ENCODE results near the gene IRAK1BP1. TPM values are rescaled to one million over a fixed set of nuclear protein-coding genes. Genes with fewer than 3 reads are reported as not detected.

Gene IRAK1BP1
- polyA plus RNA-seq, 3 donors = 0.04 to 0.08 (median 0.04) TPM

- peaks cover 0 to 8% of the 10 kb centered on the region in 2 donors for H3K36me3 Mint-ChIP-seq
- H3K27ac Mint-ChIP-seq = peak overlapping the region in 2 of 7 donors; percentile 1 to 30
- peaks cover 12 to 16% of the 10 kb centered on the region in 2 donors for H3K27me3 ChIP-seq (ENCODE audit: control insufficient read depth in 2 of 2, insufficient read depth in 2 of 2, low read length in 2 of 2)
- no peaks in the 10 kb centered on the region for H3K36me3 ChIP-seq (replicated peaks in 1 of 2; ENCODE audit: control insufficient read depth in 1 of 2, insufficient read depth in 2 of 2, low read length in 2 of 2)
- H3K9me3 Mint-ChIP-seq = peaks cover 0 to 3% (median 0%) of the 10 kb centered on the region in 7 donors
- H3K27ac ChIP-seq (ENCODE audit: low read depth in 1 of 2, low read length in 2 of 2) = no peak overlapping the region
- H2AFZ ChIP-seq (ENCODE audit: insufficient read depth, low read depth, low read length, poor library complexity, severe bottlenecking) = peak overlapping the region; percentile 88
- DNase-seq = peak in 1 of 3 donors; percentile 3
- no peak for TF ChIP-seq CTCF (IDR thresholded peaks at IDR 0.05)
- peak overlapping the region; percentile 82 to 94 for H3K4me3 Mint-ChIP-seq
- peaks cover 26% of the 10 kb centered on the region for H3K4me1 Mint-ChIP-seq
- H3K27me3 Mint-ChIP-seq (ENCODE audit: low read depth in 3 of 3) = peaks cover 19 to 24% (median 23%) of the 10 kb centered on the region in 3 donors
- peak overlapping the region; percentile 65 for H3K9ac ChIP-seq (ENCODE audit: insufficient read depth, low read length, poor library complexity, severe bottlenecking)
- no peaks in the 10 kb centered on the region for H3K79me2 ChIP-seq (ENCODE audit: insufficient read depth, low read length)
- peak overlapping the region; percentile 27 to 82 (median 68) for H3K4me3 ChIP-seq (replicated peaks in 1 of 3; ENCODE audit: low read depth in 2 of 3, low read length in 3 of 3)
- H4K20me1 ChIP-seq (ENCODE audit: insufficient read depth, low read length) = no peaks in the 10 kb centered on the region
- H3K4me1 ChIP-seq (ENCODE audit: control insufficient read depth in 1 of 2, insufficient read depth in 2 of 2, low read length in 2 of 2) = peaks cover 27 to 28% of the 10 kb centered on the region in 2 donors
- H3K4me2 ChIP-seq (replicated peaks; ENCODE audit: extremely low read depth, low read length, poor library complexity, severe bottlenecking) = peak overlapping the region; percentile 99
- intact Hi-C loops (cut with micrococcal nuclease) = no loop called here
- 2% methylated on average over 47 of the region's 49 CpGs for whole genome bisulfite sequencing (ENCODE audit: insufficient coverage)
- no peaks in the 10 kb centered on the region for H3K9me3 ChIP-seq (replicated peaks in 1 of 2; ENCODE audit: control insufficient read depth in 1 of 2, insufficient read depth in 1 of 2, low read length in 2 of 2)
Observed at GRCh38 chr6:78910591-78911171, 43.3 kb downstream of the IRAK1BP1 start.

GRCh38 chr6:78911218-78911940 lies 44.0 kb downstream of the IRAK1BP1 start:
- Mint-ChIP-seq H3K36me3 (peaks cover 0 to 8% of the 10 kb centered on the region in 2 donors), H3K9me3 (peaks cover 0 to 3% (median 0%) of the 10 kb centered on the region in 7 donors), H3K27ac (peak overlapping the region in 1 of 7 donors; percentile 1), H3K4me3 (peak overlapping the region; percentile 82 to 94), H3K27me3 (ENCODE audit: low read depth in 3 of 3) (peaks cover 19 to 23% (median 22%) of the 10 kb centered on the region in 3 donors), H3K4me1 (peaks cover 26% of the 10 kb centered on the region)
- 84% methylated on average over 8 of the region's 9 CpGs for WGBS (ENCODE audit: insufficient coverage)
- Histone ChIP-seq H3K9ac (ENCODE audit: insufficient read depth, low read length, poor library complexity, severe bottlenecking) (peak overlapping the region; percentile 65), H3K27ac (ENCODE audit: low read depth in 1 of 2, low read length in 2 of 2) (no peak overlapping the region), H3K36me3 (replicated peaks in 1 of 2; ENCODE audit: control insufficient read depth in 1 of 2, insufficient read depth in 2 of 2, low read length in 2 of 2) (no peaks in the 10 kb centered on the region), H2AFZ (ENCODE audit: insufficient read depth, low read depth, low read length, poor library complexity, severe bottlenecking) (peak overlapping the region; percentile 88), H3K4me3 (replicated peaks in 1 of 3; ENCODE audit: low read depth in 2 of 3, low read length in 3 of 3) (peak overlapping the region in 1 of 3 experiments; percentile 82), H3K4me1 (ENCODE audit: control insufficient read depth in 1 of 2, insufficient read depth in 2 of 2, low read length in 2 of 2) (peaks cover 27 to 28% of the 10 kb centered on the region in 2 donors), H3K4me2 (replicated peaks; ENCODE audit: extremely low read depth, low read length, poor library complexity, severe bottlenecking) (peak overlapping the region; percentile 99), H3K9me3 (replicated peaks in 1 of 2; ENCODE audit: control insufficient read depth in 1 of 2, insufficient read depth in 1 of 2, low read length in 2 of 2) (no peaks in the 10 kb centered on the region), H4K20me1 (ENCODE audit: insufficient read depth, low read length) (no peaks in the 10 kb centered on the region), H3K27me3 (ENCODE audit: control insufficient read depth in 2 of 2, insufficient read depth in 2 of 2, low read length in 2 of 2) (peaks cover 12 to 16% of the 10 kb centered on the region in 2 donors), H3K79me2 (ENCODE audit: insufficient read depth, low read length) (no peaks in the 10 kb centered on the region)
- no peak for TF ChIP-seq CTCF (IDR thresholded peaks at IDR 0.05)
- no peak for DNase-seq
- intact Hi-C loops (cut with micrococcal nuclease) = no loop called here
